Memory B cell (primary cell): ENCODE measurements around the gene SOD2.
"Not testable (repeated sequence)": the region's sequence is repeated elsewhere in the genome, so short reads cannot be mapped to it uniquely, and the experiment has no call there.

ENCODE experiments used
- ATAC-seq: fragments of 150-1000 bp; cut with Tn5 transposase; 2 replicates; pipeline ENCODE4 v1.10.0; 2021; ENCODE audit warnings: low read depth, mild to moderate bottlenecking, moderate library complexity
- DNase-seq, 2 donors: peaks; one replicate each; pipeline ENCODE4 v3.0.0; 2022; ENCODE audit warnings: low spot score in 2 of 2
- H3K27ac Mint-ChIP-seq: one replicate; pipeline ENCODE4 v1.8.0; 2022; ENCODE audit warnings: mild to moderate bottlenecking, moderate library complexity, mixed read lengths
- H3K27me3 Mint-ChIP-seq: one replicate; pipeline ENCODE4 v1.8.0; 2022; ENCODE audit warnings: mixed read lengths
- H3K36me3 Mint-ChIP-seq: one replicate; pipeline ENCODE4 v1.8.0; 2022; ENCODE audit warnings: mild to moderate bottlenecking, mixed read lengths
- H3K4me1 Mint-ChIP-seq: one replicate; pipeline ENCODE4 v1.8.0; 2022; ENCODE audit warnings: mixed read lengths
- H3K4me3 Mint-ChIP-seq: one replicate; pipeline ENCODE4 v1.8.0; 2022; ENCODE audit warnings: mild to moderate bottlenecking, moderate library complexity, mixed read lengths
- H3K9me3 Mint-ChIP-seq: one replicate; pipeline ENCODE4 v1.8.0; 2022; ENCODE audit warnings: mixed read lengths

SOD2 gene

DNA sequence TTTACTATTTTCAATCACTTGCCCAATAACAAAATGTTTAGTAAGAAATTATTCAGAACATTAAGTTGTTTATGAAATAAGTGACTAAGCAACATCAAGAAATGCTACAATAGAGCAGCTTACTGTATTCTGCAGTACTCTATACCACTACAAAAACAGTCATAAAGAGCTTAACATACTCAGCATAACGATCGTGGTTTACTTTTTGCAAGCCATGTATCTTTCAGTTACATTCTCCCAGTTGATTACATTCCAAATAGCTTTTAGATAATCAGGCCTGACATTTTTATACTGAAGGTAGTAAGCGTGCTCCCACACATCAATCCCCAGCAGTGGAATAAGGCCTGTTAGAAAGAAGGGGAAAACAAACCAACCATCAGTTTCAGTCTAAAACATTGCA, 10.7 kb downstream of the SOD2 start:
- H3K27me3 Mint-ChIP-seq = no peaks in the 10 kb centered on the region
- no peak for ATAC-seq
- no peak overlapping the region for H3K27ac Mint-ChIP-seq
- no peak for DNase-seq
- H3K4me1 Mint-ChIP-seq = no peaks in the 10 kb centered on the region
- no peak overlapping the region for H3K4me3 Mint-ChIP-seq
- peaks cover 13% of the 10 kb centered on the region for H3K36me3 Mint-ChIP-seq
- no peaks in the 10 kb centered on the region for H3K9me3 Mint-ChIP-seq

DNA sequence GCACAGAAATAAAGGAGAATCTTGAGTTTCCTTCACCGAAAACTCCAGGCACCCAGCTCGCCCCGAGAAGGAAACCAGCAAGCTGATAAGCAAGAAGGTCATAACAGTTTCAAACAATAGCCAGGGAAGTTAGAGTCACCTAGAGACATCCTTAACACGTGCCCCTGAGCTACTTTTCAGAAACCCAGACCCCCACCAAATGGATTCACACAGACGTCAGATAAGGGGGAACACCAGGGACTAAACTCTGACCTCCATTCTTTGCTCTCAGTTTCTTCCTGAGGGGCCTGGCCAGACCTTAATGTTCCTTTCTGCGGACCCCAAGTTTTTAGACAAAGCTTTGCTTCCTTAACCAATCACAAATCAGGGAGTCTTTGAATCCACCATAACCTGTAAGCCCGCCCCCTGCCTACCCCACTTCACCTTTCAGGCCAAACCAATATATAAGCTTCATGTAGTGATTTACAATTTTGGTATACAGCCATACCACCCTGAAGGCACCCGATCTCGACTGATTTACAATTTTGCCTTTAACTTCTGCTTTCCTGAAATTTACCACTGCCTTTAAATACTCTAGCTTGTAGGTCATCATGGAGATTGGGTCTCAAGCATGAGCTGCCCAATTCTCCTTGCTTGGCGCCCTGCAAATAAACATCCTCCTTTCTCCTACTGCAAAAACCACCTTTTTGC, 11.7 kb downstream of the SOD2 start:
- Mint-ChIP-seq H3K27me3 (no peaks in the 10 kb centered on the region), H3K4me1 (no peaks in the 10 kb centered on the region), H3K36me3 (peaks cover 14% of the 10 kb centered on the region), H3K4me3 (no peak overlapping the region), H3K27ac (no peak overlapping the region), H3K9me3 (no peaks in the 10 kb centered on the region)
- ATAC-seq = no peak
- DNase-seq = no peak

- Mint-ChIP-seq H3K9me3 (no peaks in the 10 kb centered on the region), H3K27ac (peak overlapping the region; percentile 45), H3K36me3 (peaks cover 13% of the 10 kb centered on the region), H3K4me1 (no peaks in the 10 kb centered on the region), H3K27me3 (no peaks in the 10 kb centered on the region), H3K4me3 (no peak overlapping the region)
- ATAC-seq = no peak
- no peak for DNase-seq
Observed at GRCh38 chr6:159680104-159680503, 12.9 kb downstream of the SOD2 start.

- H3K4me3 Mint-ChIP-seq = no peak overlapping the region
- DNase-seq (no peak), ATAC-seq (no peak)
- peak overlapping the region; percentile 45 for H3K27ac Mint-ChIP-seq
- H3K4me1 Mint-ChIP-seq = no peaks in the 10 kb centered on the region
- no peaks in the 10 kb centered on the region for H3K27me3 Mint-ChIP-seq
- peaks cover 10% of the 10 kb centered on the region for H3K36me3 Mint-ChIP-seq
- no peaks in the 10 kb centered on the region for H3K9me3 Mint-ChIP-seq
Observed at GRCh38 chr6:159679091-159680077, 13.7 kb downstream of the SOD2 start.

GRCh38 chr6:159678574-159678973, 14.5 kb downstream of the SOD2 start:
- Mint-ChIP-seq H3K9me3 (no peaks in the 10 kb centered on the region), H3K36me3 (peaks cover 11% of the 10 kb centered on the region), H3K4me1 (no peaks in the 10 kb centered on the region), H3K27me3 (no peaks in the 10 kb centered on the region), H3K27ac (no peak overlapping the region), H3K4me3 (no peak overlapping the region)
- DNase-seq = no peak
- no peak for ATAC-seq

GRCh38 chr6:159677506-159678165, 15.4 kb downstream of the SOD2 start:
- H3K9me3 Mint-ChIP-seq = no peaks in the 10 kb centered on the region
- no peak for ATAC-seq
- DNase-seq = no peak
- no peaks in the 10 kb centered on the region for H3K27me3 Mint-ChIP-seq
- no peak overlapping the region for H3K4me3 Mint-ChIP-seq
- peaks cover 16% of the 10 kb centered on the region for H3K36me3 Mint-ChIP-seq
- no peaks in the 10 kb centered on the region for H3K4me1 Mint-ChIP-seq
- H3K27ac Mint-ChIP-seq = no peak overlapping the region

DNA sequence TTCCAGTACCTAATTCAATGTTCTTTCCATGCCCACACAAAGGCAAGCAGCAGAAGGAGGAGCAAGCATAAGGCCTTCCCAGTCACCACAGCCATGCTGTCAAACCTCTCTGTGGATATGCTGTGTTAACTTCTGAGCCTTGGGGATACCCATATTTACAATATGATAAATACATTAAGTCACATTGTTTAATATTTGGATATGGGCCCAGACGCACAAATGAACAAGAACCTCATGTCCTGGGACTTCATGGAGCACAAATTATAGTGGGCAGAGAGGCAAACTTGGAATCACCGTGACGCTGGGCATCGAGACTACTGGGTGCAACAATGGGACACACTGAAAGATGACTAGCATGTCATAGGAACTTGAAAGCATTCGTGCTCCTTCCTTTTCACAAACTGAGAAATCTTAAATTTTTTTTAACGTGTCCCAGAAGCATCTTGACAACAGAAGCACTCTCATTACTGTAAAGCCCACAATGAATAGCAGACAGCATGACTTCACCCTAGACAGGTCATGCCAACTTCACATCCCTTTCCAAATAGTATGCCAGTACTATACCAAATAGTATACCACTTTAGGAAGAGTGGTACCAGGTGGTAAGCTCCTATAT, 16.0 kb downstream of the SOD2 start:
- H3K4me1 Mint-ChIP-seq = no peaks in the 10 kb centered on the region
- ATAC-seq (no peak), DNase-seq (no peak)
- H3K9me3 Mint-ChIP-seq = no peaks in the 10 kb centered on the region
- H3K27ac Mint-ChIP-seq = no peak overlapping the region
- peaks cover 19% of the 10 kb centered on the region for H3K36me3 Mint-ChIP-seq
- H3K4me3 Mint-ChIP-seq = no peak overlapping the region
- H3K27me3 Mint-ChIP-seq = no peaks in the 10 kb centered on the region

DNA sequence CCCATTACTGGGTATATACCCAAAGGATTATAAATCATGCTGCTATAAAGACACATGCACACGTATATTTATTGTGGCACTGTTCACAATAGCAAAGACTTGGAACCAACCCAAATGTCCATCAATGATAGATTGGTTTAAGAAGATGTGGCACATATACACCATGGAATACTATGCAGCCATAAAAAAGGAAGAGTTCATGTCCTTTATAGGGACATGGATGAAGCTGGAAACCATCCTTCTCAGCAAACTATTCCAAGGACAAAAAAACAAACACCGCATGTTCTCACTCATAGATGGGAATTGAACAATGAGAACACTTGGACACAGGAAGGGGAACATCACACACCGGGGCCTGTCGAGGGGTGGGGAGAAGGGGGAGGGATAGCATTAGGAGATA, 16.8 kb downstream of the SOD2 start:
- peaks cover 19% of the 10 kb centered on the region for H3K36me3 Mint-ChIP-seq
- not testable (repeated sequence) for H3K27ac Mint-ChIP-seq

GRCh38 chr6:159665868-159666635, 27.0 kb downstream of the SOD2 start:
- DNase-seq (no peak), ATAC-seq (no peak)
- Mint-ChIP-seq H3K4me1 (no peaks in the 10 kb centered on the region), H3K36me3 (peaks cover 23% of the 10 kb centered on the region), H3K27me3 (no peaks in the 10 kb centered on the region), H3K27ac (no peak overlapping the region), H3K4me3 (no peak overlapping the region), H3K9me3 (peaks cover 6% of the 10 kb centered on the region)

More for the DNA sequence above, 16.8 kb downstream of the SOD2 start:
- ATAC-seq, DNase-seq, H3K27me3 Mint-ChIP-seq, H3K4me1 Mint-ChIP-seq, H3K4me3 Mint-ChIP-seq, H3K9me3 Mint-ChIP-seq: not testable (repeated sequence)

DNA sequence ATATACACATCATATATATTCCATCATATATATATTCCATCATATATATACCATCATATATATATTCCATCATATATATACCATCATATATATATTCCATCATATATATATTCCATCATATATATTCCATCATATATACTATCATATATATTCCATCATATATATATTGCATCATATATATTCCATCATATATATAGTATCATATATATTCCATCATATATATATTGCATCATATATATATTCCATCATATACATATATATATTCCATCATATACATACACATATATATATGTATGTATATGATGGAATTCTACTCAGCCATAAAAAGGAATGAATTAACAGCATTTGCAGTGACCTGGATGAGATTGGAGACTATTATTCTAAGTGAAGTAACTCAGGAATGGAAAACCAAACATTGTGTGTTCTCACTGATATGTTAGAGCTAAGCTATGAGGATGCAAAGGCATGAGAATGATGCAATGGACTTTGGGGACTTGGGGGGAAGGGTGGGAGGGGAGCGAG, 29.6 kb downstream of the SOD2 start:
- not testable (repeated sequence) for DNase-seq, H3K4me1 Mint-ChIP-seq, H3K27me3 Mint-ChIP-seq, ATAC-seq, H3K9me3 Mint-ChIP-seq, H3K4me3 Mint-ChIP-seq, H3K27ac Mint-ChIP-seq
- peaks cover 19% of the 10 kb centered on the region for H3K36me3 Mint-ChIP-seq

- not testable (repeated sequence) for H3K4me1 Mint-ChIP-seq, H3K9me3 Mint-ChIP-seq, H3K4me3 Mint-ChIP-seq, H3K27ac Mint-ChIP-seq, ATAC-seq, H3K27me3 Mint-ChIP-seq, DNase-seq
- peaks cover 29% of the 10 kb centered on the region for H3K36me3 Mint-ChIP-seq
Observed at GRCh38 chr6:159661977-159662376, 31.1 kb downstream of the SOD2 start.

DNA sequence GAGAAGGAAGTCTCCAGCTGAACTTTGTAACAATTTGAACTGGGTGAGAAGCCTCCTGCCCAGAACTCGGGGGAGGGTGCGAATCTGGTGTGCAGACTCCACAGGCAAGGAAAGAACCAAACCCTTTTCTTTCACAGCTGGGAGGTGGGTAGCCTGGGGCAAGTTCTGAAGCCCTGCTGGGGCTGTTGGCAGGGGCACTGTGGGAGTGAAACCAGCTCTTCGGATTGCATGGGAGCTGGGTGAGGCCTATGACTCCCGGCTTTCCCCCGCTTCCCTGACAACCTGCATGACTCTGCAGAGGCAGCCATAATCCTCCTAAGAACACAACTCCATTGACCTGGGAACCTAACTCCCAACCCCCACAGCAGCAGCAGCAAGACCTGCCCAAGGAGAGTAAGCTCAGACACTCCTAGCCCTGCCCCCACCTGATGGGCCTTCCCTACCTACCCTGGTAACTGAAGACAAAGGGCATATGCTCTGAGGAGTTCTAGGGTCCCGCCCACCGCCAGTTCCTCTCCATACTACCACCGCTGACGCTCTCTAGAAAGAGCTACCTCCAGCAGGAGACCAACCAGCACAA, 37.5 kb downstream of the SOD2 start:
- peaks cover 15% of the 10 kb centered on the region for H3K36me3 Mint-ChIP-seq
- no peaks in the 10 kb centered on the region for H3K4me1 Mint-ChIP-seq
- no peaks in the 10 kb centered on the region for H3K27me3 Mint-ChIP-seq
- H3K4me3 Mint-ChIP-seq = no peak overlapping the region
- H3K27ac Mint-ChIP-seq = no peak overlapping the region
- ATAC-seq (no peak), DNase-seq (no peak)
- peaks cover 3% of the 10 kb centered on the region for H3K9me3 Mint-ChIP-seq
